GM18526 (cell line): ENCODE data around the gene DYNC1I1.

ENCODE experiments used
- POLR2A ChIP-seq: IDR thresholded peaks from 3 replicates; pipeline ENCODE4 v1.6.1; 2011; ENCODE audit not compliant: insufficient read length; ENCODE audit errors: extremely low read depth

Gene DYNC1I1

DNA sequence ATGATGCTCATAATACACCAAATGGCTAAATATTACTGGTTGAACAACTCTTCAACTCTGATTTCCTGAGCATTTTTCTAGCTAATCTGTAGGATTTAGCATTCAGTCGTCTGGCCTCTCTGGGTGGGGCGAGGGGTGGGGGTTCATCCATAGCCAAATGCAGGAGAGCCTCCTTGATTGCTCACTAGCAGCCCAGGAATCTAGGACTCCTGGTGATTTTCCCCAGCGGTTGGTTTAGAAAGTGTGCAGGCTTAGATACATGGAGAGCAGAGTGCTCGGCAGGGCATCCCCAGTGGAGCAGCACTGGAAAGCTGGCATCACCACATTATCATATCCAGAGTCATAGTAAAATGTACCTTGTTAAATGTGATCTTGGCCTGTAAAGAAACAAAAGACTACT, 136.1 kb downstream of the DYNC1I1 start:
- no peak for TF ChIP-seq POLR2A

DNA sequence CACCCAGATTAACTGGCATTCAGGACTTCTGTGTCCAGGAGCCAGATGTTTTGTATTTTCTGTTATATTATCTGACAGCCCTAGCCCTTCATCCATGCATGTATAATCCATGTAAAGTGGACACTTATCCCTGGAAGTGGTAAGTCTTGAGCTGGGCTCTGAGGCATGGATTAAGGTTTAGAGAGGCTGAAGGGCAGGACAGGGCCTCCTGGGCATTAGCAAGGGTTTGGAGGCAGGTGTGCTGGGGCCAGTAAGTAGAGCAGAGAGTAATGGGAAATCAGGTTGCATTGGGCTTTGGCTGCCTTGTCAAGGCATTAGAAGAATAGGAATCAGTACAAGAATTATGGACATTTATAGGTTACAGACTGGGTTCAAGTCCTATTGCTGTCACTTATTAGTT, 138.0 kb downstream of the DYNC1I1 start:
- TF ChIP-seq POLR2A: no peak

DNA sequence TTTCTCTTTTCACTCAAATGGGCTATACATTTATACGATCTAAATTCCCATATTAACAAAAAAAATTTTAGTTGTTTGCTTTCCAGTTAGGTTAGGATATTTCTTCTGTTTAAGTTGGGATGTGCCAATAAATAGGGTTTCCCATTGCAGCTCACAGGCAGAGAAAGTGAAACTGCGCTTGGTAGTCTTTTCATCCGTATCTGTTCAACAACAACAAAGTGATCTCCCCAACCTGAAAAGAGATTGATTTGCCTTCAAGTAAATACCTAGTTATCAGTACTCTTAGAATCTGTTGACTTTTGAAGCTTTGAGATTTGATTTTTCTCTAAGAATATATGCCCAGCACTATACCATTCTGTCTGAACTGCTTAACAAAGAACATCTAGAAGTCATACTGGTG, 143.4 kb downstream of the DYNC1I1 start:
- no peak for TF ChIP-seq POLR2A

DNA sequence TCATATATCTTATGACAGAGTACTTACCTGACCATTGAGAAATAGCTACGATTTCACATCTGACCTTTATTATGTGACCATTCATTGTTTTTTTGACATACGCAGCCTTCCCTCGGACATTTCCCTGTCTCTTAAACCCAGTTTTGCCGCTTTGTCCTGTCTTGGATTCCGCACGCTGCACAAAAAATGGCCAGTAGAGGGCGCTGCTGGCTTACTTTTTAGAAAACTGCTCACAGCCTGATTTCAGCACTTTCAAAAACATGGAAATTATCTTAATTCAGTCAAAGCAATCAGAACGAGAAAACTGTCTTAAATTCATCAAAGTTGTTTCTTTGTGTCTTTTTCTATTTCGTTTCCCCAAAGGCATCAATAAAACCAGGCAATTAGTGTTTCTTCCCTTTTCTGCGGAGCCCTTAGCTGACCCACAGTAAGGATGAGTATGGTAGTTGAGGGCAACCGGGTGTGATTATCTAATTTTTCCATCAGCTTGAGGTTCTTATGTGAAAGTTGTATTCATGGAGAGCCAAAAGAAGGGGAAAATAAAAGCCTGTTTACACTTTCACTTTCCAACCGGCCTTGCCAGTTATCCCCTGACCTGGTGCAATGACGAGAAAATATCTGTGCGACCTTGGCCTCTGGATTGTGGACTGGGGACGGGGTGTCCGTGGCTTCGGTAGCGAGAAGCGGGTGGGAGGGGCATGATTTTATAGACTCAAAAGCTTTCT, 144.4 kb downstream of the DYNC1I1 start:
- no peak for TF ChIP-seq POLR2A

DNA sequence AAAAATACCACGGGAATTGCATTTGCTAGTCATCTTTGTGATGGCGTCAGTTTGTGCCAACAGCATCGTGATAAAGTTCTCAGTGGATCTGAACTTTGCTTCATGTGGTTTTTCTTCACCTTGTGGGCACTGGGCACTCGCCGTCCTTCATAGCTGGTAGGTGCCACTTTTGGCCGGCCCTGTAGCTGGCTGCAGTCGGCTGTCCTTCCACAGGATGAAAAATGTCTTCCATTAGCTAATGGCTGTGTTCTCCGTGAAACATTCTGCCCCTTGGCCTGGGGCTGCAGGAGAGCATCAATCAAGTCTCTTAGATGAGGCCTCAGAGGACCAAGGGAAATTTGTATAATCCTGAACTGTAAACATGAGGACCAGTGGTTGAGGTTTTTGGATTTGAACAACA, 145.3 kb downstream of the DYNC1I1 start:
- no peak for TF ChIP-seq POLR2A

DNA sequence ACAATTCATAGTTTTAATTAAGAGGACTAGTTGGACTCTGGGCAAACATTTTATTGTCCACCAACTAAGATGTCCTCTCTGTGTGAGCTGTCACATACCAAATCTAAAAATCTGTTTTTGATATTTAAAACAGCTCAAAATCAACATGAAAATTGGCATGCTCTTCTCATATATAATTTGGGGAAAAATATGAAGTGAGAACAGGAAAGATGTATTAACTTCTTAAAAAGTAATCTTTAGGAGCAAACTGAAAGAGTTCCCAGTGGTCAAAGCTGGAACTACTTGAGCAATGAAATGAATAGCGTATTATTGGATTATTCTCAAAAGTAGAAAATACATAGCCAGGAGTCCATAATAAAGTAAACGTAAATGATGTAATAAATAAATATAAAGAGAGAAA, 147.2 kb downstream of the DYNC1I1 start:
- no peak for TF ChIP-seq POLR2A

DNA sequence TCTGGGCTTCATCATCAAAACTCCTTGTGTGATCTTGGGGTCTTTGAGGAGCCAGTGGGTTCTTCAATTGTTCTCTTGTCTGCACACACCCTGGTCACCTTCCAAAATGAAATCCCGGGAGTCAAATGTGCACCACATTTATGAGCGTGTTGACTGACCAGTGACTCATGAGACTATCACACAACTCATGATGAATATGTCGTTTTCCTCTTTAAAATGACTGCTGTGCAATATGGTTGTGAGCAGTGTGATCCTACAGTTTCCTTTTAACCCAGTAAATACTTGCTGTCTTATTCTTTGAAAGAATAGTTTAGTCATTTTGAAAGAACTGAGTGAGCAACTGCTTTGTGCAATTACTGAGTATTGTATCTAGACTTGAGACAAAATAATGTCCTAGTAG, 149.2 kb downstream of the DYNC1I1 start:
- TF ChIP-seq POLR2A: no peak

DNA sequence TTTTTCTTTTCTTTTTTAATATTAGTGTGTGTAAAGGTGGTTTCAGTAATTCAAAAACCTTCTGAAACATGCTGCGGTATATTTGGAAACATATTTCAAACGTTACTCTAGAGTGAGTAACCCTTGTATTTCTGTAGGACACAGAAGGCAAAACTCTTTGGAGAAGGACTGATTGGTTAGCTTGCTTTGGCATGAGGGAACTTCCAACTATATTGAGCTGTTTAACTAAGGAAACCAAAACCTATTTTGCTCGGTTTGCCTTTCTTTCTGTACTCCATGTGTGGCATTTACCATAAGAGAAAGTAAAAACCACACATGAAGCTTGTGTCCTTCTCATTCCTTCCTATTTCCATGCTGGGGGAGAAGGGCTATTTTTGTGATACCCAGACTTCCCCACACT, 149.8 kb downstream of the DYNC1I1 start:
- no peak for TF ChIP-seq POLR2A

DNA sequence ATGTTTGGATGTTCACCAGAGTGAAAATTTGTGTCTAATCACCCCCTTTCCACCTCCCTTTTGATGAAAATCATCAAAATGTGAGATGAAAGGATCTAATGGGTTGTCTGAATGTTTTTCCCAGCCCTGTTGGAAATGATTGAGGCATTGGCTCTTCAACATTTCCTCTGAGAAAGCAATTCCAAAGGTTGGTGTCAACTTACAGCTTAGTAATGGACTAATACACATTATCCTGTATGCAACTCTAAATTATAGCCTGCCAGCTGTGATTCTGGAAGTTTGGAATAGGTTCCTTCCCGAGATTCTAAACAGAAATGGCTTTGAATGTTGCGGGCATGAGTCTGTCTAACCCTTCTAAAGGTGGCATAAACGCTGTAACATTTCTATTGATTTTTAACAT, 152.9 kb downstream of the DYNC1I1 start:
- no peak for TF ChIP-seq POLR2A

DNA sequence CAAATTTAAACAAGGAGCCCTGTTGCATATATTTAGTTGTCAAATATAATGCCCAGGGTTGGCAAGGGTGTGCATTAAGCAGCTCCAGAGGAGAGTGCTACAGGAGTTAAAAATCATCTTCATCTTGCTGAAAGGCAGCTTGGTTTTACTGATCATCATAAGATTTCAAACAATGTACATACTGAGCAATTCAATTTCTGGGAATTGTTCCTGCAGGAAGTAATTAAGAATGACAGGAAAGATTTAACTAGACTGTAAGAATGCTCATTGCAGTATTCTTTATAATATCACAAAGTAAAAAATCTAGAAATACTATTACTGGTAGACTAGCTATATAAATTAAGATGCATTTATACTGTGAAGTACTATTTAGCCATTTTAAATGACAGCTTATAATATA, 153.6 kb downstream of the DYNC1I1 start:
- no peak for TF ChIP-seq POLR2A

DNA sequence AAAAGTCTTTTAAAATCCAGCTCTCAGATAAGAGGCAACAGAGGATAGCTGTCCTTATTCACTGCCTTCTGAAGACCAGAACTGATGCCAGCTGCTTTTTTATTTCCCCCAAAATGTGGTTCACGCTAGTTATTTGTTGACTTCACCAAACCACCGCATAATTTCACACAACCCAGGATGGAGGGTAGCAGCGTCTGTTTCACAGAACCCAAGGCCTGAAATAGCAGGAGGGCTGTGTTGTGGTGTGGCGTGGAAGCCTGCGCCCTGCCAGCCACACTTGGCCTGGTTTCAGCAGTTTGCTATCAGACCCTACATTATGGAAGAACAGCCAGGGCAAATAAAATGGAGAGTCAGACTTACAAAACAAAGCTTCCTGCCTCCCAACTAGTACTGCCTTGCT, 155.4 kb downstream of the DYNC1I1 start:
- no peak for TF ChIP-seq POLR2A

DNA sequence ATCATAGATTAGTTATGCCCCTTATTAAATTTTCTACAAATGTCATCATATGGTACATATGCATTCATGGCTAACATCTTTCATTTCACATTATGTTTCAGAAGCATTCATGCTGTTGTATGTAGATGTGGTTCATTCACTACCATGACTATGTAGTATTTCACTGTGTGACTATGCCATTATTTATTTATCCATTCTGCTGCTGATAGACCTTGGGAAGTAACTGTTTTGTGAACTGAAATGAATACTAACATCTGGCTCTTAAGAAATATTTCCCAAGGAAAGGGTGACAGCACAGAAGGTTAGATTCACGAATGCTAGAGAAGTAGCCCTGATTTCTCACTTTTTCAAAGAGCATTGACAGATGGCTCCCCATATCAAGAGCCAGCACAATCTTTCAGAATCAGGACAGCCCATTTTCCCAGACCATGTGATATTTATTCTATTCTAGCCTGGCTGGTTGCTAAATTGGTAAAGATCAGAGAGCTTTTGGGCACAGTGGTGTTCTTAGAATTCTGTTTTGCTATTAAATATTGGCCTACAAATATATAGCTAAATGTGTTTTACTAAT, 157.4 kb downstream of the DYNC1I1 start:
- no peak for TF ChIP-seq POLR2A

DNA sequence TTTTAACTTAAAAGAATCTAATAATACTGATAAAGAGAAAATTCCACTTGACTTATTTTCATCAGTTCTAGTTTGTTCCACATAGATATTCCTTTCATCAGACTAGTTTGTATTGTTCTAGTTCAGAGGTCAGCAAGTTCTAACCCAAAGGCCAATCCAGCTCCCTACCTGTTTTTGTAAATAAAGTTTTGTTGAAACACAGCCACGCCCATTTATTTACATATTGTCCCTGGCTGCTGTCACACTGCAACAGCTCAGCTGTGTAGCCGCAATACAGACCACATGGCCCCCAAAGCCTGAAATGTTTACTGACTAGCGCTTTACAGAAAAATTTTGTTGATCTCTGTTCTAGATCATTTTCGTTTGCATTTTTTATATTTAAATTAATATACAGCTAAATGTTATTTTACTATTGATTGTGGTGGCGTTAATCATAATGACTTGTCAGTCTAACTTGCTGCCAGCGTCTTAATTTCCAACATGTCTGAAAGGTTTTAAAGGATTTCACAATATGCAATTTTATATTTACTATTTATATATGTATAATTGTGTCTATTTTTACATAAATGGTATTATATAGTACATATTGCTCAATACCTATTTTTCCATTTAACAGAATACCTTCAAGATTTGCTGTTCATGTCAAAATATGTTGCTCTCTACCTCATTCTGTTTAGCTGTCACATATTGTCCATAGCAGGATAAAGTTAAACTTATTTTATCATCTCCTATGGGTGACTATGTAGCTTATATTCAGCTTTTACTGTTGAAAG, 159.3 kb downstream of the DYNC1I1 start:
- no peak for TF ChIP-seq POLR2A

DNA sequence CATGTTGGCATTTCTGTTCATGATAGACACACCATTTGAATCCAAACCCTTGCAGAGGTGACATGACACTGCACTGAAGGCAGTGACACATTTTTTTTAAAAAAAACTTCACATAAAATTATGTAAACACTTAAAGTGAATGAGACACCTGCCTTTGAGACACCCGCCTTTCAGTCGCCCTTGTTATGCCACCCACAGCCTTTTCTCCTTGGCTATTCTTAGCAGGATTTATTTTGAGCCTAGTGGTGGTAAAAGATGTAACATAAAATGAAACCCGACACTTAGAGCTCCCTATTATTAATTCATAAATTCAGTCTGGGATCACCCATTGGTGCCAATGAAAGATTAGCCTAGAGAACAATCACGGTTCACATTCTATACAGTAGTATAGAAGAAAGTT, 161.3 kb downstream of the DYNC1I1 start:
- no peak for TF ChIP-seq POLR2A

DNA sequence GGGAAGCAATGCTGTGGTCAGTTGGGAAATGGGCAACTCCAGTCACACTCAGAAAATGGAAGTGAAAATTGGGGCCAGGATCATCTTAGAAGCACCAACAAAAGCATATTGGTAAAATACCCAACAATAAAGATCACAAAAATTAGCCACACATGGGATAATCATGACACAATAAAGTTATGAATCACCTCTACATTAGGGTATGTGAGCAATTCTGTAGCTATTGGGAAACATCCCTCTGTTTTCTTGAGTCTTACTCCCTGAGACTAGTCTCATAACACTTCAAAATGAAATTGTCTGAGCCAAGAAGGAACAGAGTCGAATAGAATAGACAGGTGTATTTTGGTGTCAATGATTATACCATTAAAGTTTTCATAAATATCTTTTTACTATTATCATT, 178.3 kb downstream of the DYNC1I1 start:
- no peak for TF ChIP-seq POLR2A

DNA sequence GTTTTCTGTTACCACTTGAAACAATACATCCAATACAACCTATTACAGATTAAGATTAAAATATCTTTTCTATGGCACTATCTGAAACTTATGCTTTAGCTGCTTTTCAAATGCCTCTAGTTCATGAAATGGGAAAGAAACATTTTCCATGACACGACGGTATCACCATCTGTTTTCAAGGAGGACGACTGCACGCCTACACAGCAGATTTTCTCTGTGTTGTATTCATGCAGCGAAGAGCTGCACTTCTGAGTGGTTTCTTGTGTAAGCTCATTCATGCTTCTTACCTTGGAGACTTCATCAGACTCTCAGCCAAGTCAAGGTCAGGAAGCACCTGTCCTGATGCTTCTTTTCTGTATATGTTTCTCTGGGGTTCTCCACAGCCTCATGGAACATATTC, 179.2 kb downstream of the DYNC1I1 start:
- no peak for TF ChIP-seq POLR2A
